HFF-Myc (cell line): ENCODE results near the gene CSTPP1.

Experiments used
- DNase-seq: peaks from one replicate; pipeline ENCODE4 v3.0.0-alpha.2; 2011; ENCODE audit warnings: low read depth; ENCODE audit errors: extremely low read depth
- H3K4me3 ChIP-seq: replicated peaks from 2 replicates; pipeline ENCODE4 v1.5.1; 2011; ENCODE audit warnings: low read depth, mild to moderate bottlenecking, control low read depth, low read length
- CTCF ChIP-seq: IDR thresholded peaks from 2 replicates; pipeline ENCODE4 v1.5.1; 2012; ENCODE audit warnings: mild to moderate bottlenecking, low read depth, low read length, control low read depth; ENCODE audit errors: missing control alignments

CSTPP1 gene

GRCh38 chr11:46976182-46976854 lies 39.8 kb downstream of the CSTPP1 start:
- no peak for DNase-seq
- H3K4me3 ChIP-seq = no peak overlapping the region
- no peak for TF ChIP-seq CTCF

DNA sequence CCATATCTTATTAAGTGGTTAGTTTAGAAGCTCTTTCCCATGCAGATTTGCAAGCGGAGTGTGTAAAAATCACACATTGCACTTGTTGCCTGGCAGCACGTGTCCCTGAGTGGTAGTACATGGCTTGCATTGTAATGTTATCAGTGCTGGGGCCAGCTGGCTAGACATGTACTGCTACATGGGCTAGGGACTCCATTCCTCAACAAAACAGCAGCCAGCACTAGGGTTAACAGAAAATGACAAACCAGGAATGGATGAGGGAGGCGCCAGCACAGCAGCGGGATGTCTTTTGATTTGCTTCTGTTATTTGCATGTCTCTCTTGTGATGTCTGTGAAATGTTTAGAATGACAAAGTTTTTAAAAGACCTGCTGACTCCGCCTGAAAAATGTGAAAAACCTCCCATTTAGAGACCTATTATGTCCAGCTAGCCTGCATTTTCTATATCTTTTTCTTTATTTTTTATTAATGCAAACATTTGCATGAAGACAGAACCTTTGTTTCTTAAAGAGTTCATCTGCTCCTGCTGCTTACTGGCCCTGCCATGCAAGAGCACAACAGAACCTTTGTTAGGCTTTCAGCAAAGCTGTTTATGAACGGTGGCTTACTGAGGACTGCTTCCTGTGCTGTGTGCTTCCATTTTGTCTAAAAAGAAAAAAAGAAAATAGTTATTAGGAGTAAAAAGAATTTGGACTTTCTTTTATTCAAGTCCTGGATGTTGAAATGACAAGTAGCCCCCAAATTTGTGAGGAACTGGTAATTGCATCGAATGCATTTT lies 40.7 kb downstream of the CSTPP1 start:
- DNase-seq = no peak

GRCh38 chr11:46978005-46978491 lies 41.5 kb downstream of the CSTPP1 start:
- TF ChIP-seq CTCF = no peak
- H3K4me3 ChIP-seq = no peak overlapping the region
- DNase-seq = no peak

More for the DNA sequence above, 40.7 kb downstream of the CSTPP1 start:
- no peak for TF ChIP-seq CTCF
- no peak overlapping the region for H3K4me3 ChIP-seq

GRCh38 chr11:46979358-46979757 lies 42.8 kb downstream of the CSTPP1 start:
- DNase-seq = no peak
- TF ChIP-seq CTCF = no peak
- no peak overlapping the region for H3K4me3 ChIP-seq

DNA sequence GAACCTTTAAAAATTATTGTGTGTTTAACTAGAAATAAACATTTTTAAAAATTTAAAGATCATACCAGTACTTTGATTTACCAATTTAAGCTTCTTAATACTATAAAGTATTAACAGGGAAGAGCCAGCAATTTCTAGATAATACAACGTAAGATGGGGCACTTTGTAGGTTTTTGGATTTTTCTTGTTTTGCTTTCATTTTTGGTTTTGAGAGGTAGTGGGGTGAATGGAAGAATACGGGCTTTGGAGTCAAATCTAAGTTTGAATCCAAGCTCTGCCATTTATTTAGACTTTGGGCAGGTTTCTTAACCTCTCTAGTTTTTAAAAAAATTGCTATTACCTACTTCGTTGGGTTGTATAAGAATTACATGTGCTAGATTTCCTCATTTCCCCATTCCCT lies 44.9 kb downstream of the CSTPP1 start:
- H3K4me3 ChIP-seq = no peak overlapping the region
- no peak for DNase-seq
- no peak for TF ChIP-seq CTCF

- no peak for DNase-seq
- no peak for TF ChIP-seq CTCF
- H3K4me3 ChIP-seq = no peak overlapping the region
Measured at GRCh38 chr11:46982797-46983452, 46.4 kb downstream of the CSTPP1 start.
